Osteoblast (primary cell): ENCODE results near the gene RRP1. TPM values are rescaled to one million over a fixed set of nuclear protein-coding genes. Genes with fewer than 3 reads are reported as not detected.
"Not testable (repeated sequence)": the region's sequence is repeated elsewhere in the genome, so short reads cannot be mapped to it uniquely, and the experiment has no call there.

Source experiments
- DNase-seq: peaks from one replicate; pipeline ENCODE4 v3.0.0; 2011; ENCODE audit warnings: low spot score, mixed read lengths; ENCODE audit not compliant: insufficient read length; ENCODE audit errors: missing footprints
- H2AFZ ChIP-seq: 2 replicates; pipeline ENCODE4 v1.6.0; 2011; ENCODE audit warnings: mild to moderate bottlenecking, low read length
- H3K27ac ChIP-seq: 2 replicates; pipeline ENCODE4 v1.5.1; 2011; ENCODE audit warnings: mild to moderate bottlenecking, low read depth, low read length, moderate library complexity
- H3K27me3 ChIP-seq: 2 replicates; pipeline ENCODE4 v1.6.0; 2012; ENCODE audit warnings: mild to moderate bottlenecking, control low read depth, inconsistent platforms, low read length, moderate library complexity; ENCODE audit not compliant: insufficient read depth
- H3K36me3 ChIP-seq: 2 replicates; pipeline ENCODE4 v1.5.1; 2011; ENCODE audit warnings: mild to moderate bottlenecking, low read length, control low read depth, moderate library complexity; ENCODE audit not compliant: insufficient read depth
- H3K4me1 ChIP-seq: 2 replicates; pipeline ENCODE4 v1.5.1; 2011; ENCODE audit warnings: mild to moderate bottlenecking, low read length, control low read depth, moderate library complexity; ENCODE audit not compliant: insufficient read depth
- H3K4me2 ChIP-seq: 2 replicates; pipeline ENCODE4 v1.6.0; 2011; ENCODE audit warnings: mild to moderate bottlenecking, low read length; ENCODE audit not compliant: insufficient read depth
- H3K4me3 ChIP-seq: fragments of 200-600 bp; sonication (generic); 3 replicates; pipeline ENCODE4 v1.5.1; 2012; ENCODE audit warnings: mild to moderate bottlenecking, low read length, inconsistent platforms; ENCODE audit not compliant: insufficient read depth
- H3K79me2 ChIP-seq: 2 replicates; pipeline ENCODE4 v1.6.0; 2012; ENCODE audit warnings: mild to moderate bottlenecking, low read length, control low read depth, inconsistent platforms; ENCODE audit not compliant: insufficient read depth
- H3K9me3 ChIP-seq: 2 replicates; pipeline ENCODE4 v1.5.1; 2011; ENCODE audit warnings: low read depth, low read length, control low read depth
- H4K20me1 ChIP-seq: 2 replicates; pipeline ENCODE4 v1.6.0; 2012; ENCODE audit warnings: mild to moderate bottlenecking, low read length, control low read depth; ENCODE audit not compliant: insufficient read depth
- CTCF ChIP-seq: IDR thresholded peaks from 2 replicates; pipeline ENCODE4 v1.5.1; 2011; ENCODE audit warnings: mild to moderate bottlenecking, low read depth, low read length, moderate library complexity; ENCODE audit errors: extremely low read depth
- total RNA-seq: library from RNA; depleted of rRNA; stranded (reverse); fragments of >200 nt; gene quantifications from 2 replicates; pipeline ENCODE4 v1.2.3, GENCODE V29; 2012

Gene RRP1
- total RNA-seq, 1 donor, result 18.5 TPM

GRCh38 chr21:43820466-43820865, 31.1 kb downstream of the RRP1 start:
- Histone ChIP-seq H3K4me3 (no peak overlapping the region), H3K79me2 (no peaks in the 10 kb centered on the region), H3K36me3 (no peaks in the 10 kb centered on the region), H4K20me1 (no peaks in the 10 kb centered on the region), H3K9me3 (peaks cover 7% of the 10 kb centered on the region), H3K4me1 (peaks cover 9% of the 10 kb centered on the region), H3K27me3 (no peaks in the 10 kb centered on the region), H3K27ac (no peak overlapping the region), H3K4me2 (no peak overlapping the region), H2AFZ (no peak overlapping the region)
- TF ChIP-seq CTCF, result no peak
- DNase-seq, result no peak

GRCh38 chr21:43822166-43822565, 32.8 kb downstream of the RRP1 start:
- H3K4me2 ChIP-seq, H3K4me1 ChIP-seq, DNase-seq: not testable (repeated sequence)

GRCh38 chr21:43822741-43823140, 33.4 kb downstream of the RRP1 start:
- not testable (repeated sequence) for H3K4me2 ChIP-seq, H3K27ac ChIP-seq, H3K4me1 ChIP-seq, H3K9me3 ChIP-seq, H3K36me3 ChIP-seq, H3K79me2 ChIP-seq, DNase-seq, H4K20me1 ChIP-seq, H3K27me3 ChIP-seq, H2AFZ ChIP-seq, H3K4me3 ChIP-seq

More at GRCh38 chr21:43822166-43822565, 32.8 kb downstream of the RRP1 start:
- not testable (repeated sequence) for H4K20me1 ChIP-seq, H3K9me3 ChIP-seq, H3K27ac ChIP-seq, H3K36me3 ChIP-seq, H3K4me3 ChIP-seq, H3K79me2 ChIP-seq, H2AFZ ChIP-seq, H3K27me3 ChIP-seq

GRCh38 chr21:43824333-43825241, 35.2 kb downstream of the RRP1 start:
- Histone ChIP-seq H3K27ac (no peak overlapping the region), H3K36me3 (no peaks in the 10 kb centered on the region), H2AFZ (no peak overlapping the region), H3K4me3 (no peak overlapping the region), H3K4me2 (peak overlapping the region; percentile 12), H3K4me1 (peaks cover 9% of the 10 kb centered on the region), H3K9me3 (no peaks in the 10 kb centered on the region), H3K27me3 (no peaks in the 10 kb centered on the region), H3K79me2 (no peaks in the 10 kb centered on the region), H4K20me1 (no peaks in the 10 kb centered on the region)
- peak; percentile 97 for DNase-seq
- TF ChIP-seq CTCF, result no peak
